Measurements from ENCODE around the gene S100PBP. TPM values are rescaled to one million over a fixed set of nuclear protein-coding genes. Genes with fewer than 3 reads are reported as not detected.

S100PBP gene
- total and polyA plus RNA-seq, 12 donors = 14.0 to 50.1 (median 32.9) TPM

- 84 to 96% (median 90%) methylated on average over 5 of the region's 5 CpGs for WGBS, 4 donors
- H3K4me3 ChIP-seq = no peak overlapping the region
- DNase-seq = no peak
- TF ChIP-seq CTCF (IDR thresholded peaks at IDR 0.05) (no peak), POLR2A (IDR thresholded peaks at IDR 0.05) (no peak)
- H3K36me3 ChIP-seq (replicated peaks in 1 of 2) = no peaks in the 10 kb centered on the region
- intact Hi-C loops (cut with DNase I) = no loop called here
- H3K4me1 ChIP-seq (replicated peaks in 1 of 2) = peaks cover 0 to 11% of the 10 kb centered on the region in 2 donors
- no peaks in the 10 kb centered on the region for H3K9me3 ChIP-seq (replicated peaks in 1 of 3)
- H3K27me3 ChIP-seq = peaks cover 5% of the 10 kb centered on the region
- H3K27ac ChIP-seq = no peak overlapping the region
These were observed 63.8 kb downstream of the S100PBP start for GRCh38 chr1:32881291-32881690.

GRCh38 chr1:32881871-32882850 lies 64.7 kb downstream of the S100PBP start:
- H3K4me1 ChIP-seq (replicated peaks in 1 of 2) = peaks cover 0 to 8% of the 10 kb centered on the region in 2 donors
- 37 to 50% (median 42%) methylated on average over 18 to 22 of the region's 22 CpGs for WGBS, 4 donors
- H3K9me3 ChIP-seq (replicated peaks in 1 of 3) = no peaks in the 10 kb centered on the region
- TF ChIP-seq CTCF (IDR thresholded peaks at IDR 0.05) (no peak), POLR2A (IDR thresholded peaks at IDR 0.05) (no peak)
- H3K4me3 ChIP-seq = no peak overlapping the region
- H3K27ac ChIP-seq = no peak overlapping the region
- no peak for DNase-seq
- intact Hi-C loops (cut with DNase I) = no loop called here
- peaks cover 12% of the 10 kb centered on the region for H3K27me3 ChIP-seq
- H3K36me3 ChIP-seq (replicated peaks in 1 of 2) = no peaks in the 10 kb centered on the region

GRCh38 chr1:32883338-32884031 lies 66.0 kb downstream of the S100PBP start:
- no peak for DNase-seq
- TF ChIP-seq POLR2A (IDR thresholded peaks at IDR 0.05) = no peak
- no peak for TF ChIP-seq CTCF (IDR thresholded peaks at IDR 0.05)
- Histone ChIP-seq H3K27ac (no peak overlapping the region), H3K9me3 (replicated peaks in 1 of 3) (no peaks in the 10 kb centered on the region), H3K4me1 (replicated peaks in 1 of 2) (peaks cover 0 to 8% of the 10 kb centered on the region in 2 donors), H3K27me3 (peaks cover 21% of the 10 kb centered on the region), H3K4me3 (no peak overlapping the region), H3K36me3 (replicated peaks in 1 of 2) (no peaks in the 10 kb centered on the region)
- WGBS, 4 donors = 78 to 79% (median 79%) methylated on average over 7 of the region's 7 CpGs
- intact Hi-C loops (cut with DNase I) = no loop called here

- no peaks in the 10 kb centered on the region for H3K36me3 ChIP-seq (replicated peaks in 1 of 2)
- WGBS, 4 donors = 73 to 100% (median 79%) methylated on average over 1 to 4 of the region's 4 CpGs
- H3K27ac ChIP-seq = no peak overlapping the region
- H3K9me3 ChIP-seq (replicated peaks in 1 of 3) = no peaks in the 10 kb centered on the region
- peaks cover 21% of the 10 kb centered on the region for H3K27me3 ChIP-seq
- H3K4me1 ChIP-seq (replicated peaks in 1 of 2) = peaks cover 0 to 8% of the 10 kb centered on the region in 2 donors
- TF ChIP-seq CTCF (IDR thresholded peaks at IDR 0.05) (no peak), POLR2A (IDR thresholded peaks at IDR 0.05) (no peak)
- H3K4me3 ChIP-seq = no peak overlapping the region
- no peak for DNase-seq
- intact Hi-C loops (cut with DNase I) = no loop called here
These were observed 66.5 kb downstream of the S100PBP start for GRCh38 chr1:32884032-32884372.
